A673 (cell line): ENCODE results near the gene CEP131.

Source experiments
- EZH2 ChIP-seq: fragments of 200-600 bp; sonication (generic); IDR thresholded peaks from 2 replicates; pipeline ENCODE4 v1.6.1; 2017; ENCODE audit warnings: borderline replicate concordance, low read depth, mild to moderate bottlenecking, mixed read lengths, antibody characterized with exemption, low read length; ENCODE audit not compliant: poor library complexity, severe bottlenecking
- TF ChIP-seq, protein P1 (sequence below): fragments of 300-800, 200-600 bp; sonication (generic); conservative IDR thresholded peaks from 2 replicates; pipeline ENCODE4 v1.5.1; 2017; ENCODE audit warnings: low read depth, mild to moderate bottlenecking, antibody characterized with exemption, low read length, moderate library complexity, mixed read lengths

DNA sequence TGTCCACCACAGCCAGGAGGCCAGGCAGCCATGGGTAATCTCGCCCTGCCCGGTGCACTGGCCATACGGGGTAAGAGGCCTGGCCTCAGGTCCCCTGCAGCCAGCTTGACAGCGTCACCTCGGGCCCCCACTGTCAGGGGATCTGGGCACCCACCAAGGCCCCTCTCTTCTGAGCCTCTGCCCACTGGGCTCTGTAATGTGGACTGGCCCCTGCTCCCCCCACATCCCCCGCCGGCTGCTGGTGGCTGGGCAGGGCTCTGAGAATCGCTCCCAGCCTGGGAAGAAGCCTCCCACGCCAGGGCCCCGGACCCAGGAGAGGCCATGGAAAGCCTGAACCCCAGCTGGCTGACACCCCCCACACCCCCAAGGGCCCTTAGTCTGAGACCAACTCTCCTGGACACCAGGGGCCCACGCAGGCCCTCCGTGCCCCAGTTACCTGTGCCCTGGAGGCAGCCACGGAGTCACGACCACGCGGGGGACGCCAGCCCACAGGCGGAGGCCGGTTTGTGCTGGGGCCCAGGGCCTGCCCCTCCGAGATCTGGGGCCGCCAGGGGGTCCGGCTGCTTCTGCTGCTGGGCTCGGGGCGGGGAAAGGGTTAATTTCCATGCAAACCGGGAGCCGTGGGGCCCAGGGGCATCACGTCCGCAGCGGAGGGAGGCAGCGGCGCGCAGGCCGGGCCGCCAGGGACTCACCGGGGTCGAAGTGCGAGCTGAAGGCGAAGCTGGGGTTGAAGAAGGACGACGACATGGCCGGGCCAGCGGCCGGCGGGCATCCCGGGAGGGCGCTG lies 57.3 kb downstream of the CEP131 start, which contains the start of gene PVALEF:
- TF ChIP-seq, protein P1, sequence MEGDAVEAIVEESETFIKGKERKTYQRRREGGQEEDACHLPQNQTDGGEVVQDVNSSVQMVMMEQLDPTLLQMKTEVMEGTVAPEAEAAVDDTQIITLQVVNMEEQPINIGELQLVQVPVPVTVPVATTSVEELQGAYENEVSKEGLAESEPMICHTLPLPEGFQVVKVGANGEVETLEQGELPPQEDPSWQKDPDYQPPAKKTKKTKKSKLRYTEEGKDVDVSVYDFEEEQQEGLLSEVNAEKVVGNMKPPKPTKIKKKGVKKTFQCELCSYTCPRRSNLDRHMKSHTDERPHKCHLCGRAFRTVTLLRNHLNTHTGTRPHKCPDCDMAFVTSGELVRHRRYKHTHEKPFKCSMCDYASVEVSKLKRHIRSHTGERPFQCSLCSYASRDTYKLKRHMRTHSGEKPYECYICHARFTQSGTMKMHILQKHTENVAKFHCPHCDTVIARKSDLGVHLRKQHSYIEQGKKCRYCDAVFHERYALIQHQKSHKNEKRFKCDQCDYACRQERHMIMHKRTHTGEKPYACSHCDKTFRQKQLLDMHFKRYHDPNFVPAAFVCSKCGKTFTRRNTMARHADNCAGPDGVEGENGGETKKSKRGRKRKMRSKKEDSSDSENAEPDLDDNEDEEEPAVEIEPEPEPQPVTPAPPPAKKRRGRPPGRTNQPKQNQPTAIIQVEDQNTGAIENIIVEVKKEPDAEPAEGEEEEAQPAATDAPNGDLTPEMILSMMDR = no peak
- no peak for TF ChIP-seq EZH2
